ENCODE data around the gene ZNF287.

The ZNF287 gene

DNA sequence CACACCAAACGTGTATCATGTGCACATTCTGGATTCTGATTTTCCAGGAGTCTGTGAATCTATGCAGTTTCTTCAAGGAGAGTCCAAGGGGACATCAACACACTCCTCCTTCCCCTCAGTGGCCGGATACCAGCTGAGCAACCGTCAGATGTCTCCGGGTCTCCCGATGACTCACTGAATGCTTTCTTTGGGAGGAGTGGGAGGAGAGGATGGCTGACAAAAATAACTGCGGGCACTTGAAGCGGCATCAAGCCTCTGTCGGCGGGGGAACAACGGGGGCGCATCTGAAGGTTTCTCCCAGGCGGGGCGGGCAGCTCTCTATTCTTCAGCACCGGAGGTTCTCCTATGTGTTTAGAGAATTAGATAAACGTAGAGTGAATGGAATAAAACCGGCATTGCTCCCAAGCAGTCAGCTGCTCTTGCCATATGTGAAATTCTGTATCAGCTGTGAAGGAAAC lies 52.4 kb downstream of the ZNF287 start:
- no peak for DNase-seq (ENCODE audit: low spot score)

DNA sequence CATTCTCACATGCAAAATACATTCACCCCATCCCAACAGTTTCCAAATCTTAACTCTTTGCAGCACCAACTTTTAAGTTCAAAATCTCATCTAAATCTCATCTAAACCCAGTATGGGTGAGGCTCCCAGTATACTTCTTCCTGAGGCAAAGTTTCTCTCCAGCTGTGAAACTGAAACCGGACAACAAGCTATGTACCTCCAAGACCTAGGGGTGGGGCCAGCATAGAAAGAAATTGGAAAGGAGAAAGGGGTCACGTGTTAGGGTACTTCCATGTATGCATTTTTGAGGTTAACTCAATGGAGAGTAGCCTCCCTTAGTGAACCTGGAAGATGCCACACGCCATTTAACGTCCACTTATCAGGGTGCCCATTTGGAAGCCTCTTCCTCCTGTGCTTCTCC lies 53.1 kb downstream of the ZNF287 start:
- no peak for DNase-seq (ENCODE audit: low spot score)

GRCh38 chr17:16513873-16514272 lies 55.1 kb downstream of the ZNF287 start:
- no peak for DNase-seq (ENCODE audit: low spot score)

DNA sequence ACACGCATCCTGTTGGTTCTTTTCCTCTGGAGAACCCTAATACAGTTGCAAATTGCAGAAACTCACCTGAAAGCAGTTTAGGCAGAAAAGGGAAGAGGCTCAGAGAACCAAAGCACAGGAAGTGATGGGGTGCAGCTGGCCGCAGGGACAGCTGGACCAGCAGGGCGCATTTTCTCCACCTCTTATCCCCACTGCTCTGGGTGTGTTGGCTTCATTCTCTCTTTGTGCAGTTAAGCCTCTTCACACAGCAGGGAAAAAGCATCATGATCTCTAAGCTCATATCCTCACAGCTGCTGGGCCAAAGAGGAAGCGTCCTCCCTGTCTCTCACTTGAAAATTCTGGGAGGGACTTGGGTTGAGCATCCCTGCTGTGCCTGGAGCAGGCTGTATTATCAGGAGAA lies 57.0 kb downstream of the ZNF287 start:
- DNase-seq (ENCODE audit: low spot score) = no peak

DNA sequence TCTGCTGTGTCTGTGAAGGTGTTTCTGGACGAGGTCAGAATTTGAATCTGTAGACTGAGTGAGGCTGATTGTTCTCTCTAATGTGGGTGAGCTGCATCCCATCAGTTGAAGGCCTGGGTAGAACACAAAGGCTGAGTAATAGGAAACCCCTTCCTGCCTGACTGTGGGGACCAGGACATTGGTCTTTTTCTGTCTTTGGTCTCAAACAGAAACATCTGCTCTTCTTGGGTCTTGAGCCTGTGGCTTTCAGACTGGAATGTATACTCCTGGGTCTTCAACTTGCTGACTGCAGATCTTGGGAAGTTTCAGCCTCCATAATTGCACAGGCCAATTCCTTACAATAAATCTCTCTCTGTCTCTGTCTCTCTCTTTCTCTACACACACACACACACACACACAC lies 57.4 kb downstream of the ZNF287 start:
- no peak for DNase-seq (ENCODE audit: low spot score)

DNA sequence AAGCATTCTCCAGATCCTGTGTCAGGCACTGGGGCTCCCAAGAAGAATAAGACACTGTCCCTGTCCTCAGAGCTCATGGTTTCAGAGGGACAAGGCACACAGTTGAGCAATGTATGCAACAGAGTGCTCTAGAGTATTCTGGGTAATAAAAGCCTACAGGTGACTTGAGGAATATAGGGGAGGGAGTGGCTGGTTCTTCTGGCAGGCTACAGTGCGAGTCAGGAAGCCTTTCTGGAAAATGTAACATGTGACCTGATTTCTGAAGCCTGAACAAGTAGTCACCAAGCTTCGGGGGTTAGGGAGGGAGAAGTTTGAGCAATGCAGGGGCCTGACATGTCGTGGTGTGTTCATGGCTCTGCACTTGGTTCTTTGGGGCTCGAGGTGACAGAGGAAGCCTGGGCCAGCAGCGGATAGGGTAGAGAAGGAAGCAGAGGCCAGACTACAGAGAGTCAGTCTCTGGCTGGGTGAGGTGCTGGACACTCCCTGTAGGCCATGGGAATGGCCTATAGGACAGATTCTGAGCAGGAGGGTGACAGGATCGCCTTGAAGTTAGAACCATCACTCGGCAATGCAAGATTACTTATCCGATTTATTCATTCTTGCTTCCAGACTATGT lies 61.0 kb downstream of the ZNF287 start:
- DNase-seq (ENCODE audit: low spot score) = no peak

- DNase-seq (ENCODE audit: low spot score) = no peak
Observed at GRCh38 chr17:16506188-16506587, 62.8 kb downstream of the ZNF287 start.

DNA sequence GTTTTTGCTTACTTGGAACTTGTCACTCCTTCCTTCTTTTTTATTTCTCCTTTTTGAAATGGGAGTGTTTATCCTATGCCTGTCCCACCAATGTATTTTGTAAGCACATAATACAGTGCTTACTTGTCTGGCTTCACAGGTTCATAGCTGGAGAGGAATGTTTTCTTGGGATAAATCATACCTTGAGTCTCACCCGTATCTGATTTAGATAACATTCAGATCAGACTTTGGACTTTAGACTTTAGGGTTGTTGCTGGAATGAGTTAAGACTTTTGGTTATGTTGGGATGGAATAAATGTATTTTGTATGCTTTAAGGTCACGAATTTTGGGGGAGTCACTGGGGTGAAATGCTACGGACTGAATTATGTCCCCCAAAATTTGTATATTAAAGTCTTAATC lies 64.0 kb downstream of the ZNF287 start:
- no peak for DNase-seq (ENCODE audit: low spot score)
